HTR-8/SVneo (cell line): ENCODE results near the gene MYH14.

ENCODE experiments used
- DNase-seq: peaks from one replicate; pipeline ENCODE4 v3.0.0; 2011; ENCODE audit warnings: low spot score, mixed read lengths; ENCODE audit not compliant: insufficient read length
- FAIRE-seq: peaks from 2 replicates; lab custom pipeline; 2011; peaks lifted over from hg19 to GRCh38; lab: Jason Lieb, UNC

The MYH14 gene

DNA sequence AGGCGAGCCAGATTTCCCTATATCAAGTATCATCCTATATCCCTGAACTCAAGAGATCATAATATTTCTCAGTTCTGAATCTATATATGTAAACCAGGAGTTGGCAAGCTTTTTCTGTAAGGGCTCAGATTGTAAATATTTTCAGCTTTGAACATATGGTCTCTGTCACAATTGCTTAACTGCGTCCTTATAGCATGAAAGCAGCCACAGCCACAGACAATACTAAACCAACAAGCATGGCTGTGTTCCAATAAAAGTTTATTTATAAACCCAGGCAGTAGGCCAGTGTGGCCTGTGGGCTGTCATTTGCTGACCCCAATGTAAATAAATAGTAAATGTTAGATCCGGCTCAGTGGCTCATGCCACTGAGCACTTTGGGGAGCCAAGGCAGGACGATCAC lies 12.2 kb upstream of the MYH14 start:
- no peak for FAIRE-seq
- DNase-seq: no peak

DNA sequence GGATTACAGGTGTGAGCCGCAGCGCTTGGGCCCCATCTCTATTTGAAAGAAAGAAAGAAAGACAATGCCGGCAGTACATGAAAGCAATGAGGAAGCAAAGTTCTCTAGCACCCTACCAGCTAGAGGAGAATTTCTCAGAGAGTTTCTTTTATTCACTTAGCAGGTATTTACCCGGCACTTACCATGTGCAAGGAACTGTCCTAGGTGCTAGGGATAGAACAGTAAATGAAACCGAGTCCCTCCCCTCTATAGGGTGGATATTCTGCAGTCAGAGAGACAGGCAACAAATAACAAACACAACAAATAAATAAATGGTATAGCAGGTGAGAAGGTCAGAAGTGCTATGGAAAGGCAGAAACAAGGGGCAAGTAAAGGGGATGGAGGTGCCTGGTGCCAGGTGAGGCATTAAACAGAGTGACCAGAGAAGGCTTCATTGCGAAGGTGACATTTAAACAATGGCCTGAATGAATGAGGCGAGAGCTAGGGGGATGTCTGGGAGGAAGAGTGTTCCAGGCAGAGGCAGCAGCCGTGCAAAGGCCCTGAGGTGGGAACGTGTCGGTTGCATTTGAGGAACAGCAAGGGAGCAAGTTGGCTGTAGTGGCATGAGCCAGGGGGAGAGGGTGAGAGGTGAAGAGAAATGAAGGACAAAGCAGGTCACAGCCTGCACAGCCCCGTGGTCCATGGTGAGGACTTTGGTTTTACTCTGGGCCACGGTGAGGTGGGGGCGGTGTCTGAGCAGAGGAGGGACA lies 10.8 kb upstream of the MYH14 start:
- no peak for FAIRE-seq
- no peak for DNase-seq

DNA sequence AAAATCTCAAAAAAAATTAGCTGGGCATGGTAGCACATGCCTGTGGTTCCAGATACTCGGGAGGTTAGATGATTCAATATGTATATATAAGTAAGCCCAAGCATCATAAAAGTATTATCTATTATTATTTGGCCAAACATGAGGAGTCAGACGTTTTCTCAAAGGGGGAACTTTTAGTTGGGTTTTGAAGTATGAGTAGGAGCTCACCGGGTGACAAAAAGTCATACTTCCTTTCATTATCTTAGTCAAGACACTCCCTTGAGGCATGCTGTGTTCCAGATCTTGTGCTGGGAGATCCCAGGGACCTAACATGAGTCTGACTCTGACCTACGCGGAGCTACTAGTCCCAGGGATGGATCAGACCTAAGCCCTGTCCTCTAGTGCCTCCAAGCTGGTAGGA lies 8.2 kb upstream of the MYH14 start:
- no peak for FAIRE-seq
- no peak for DNase-seq

DNA sequence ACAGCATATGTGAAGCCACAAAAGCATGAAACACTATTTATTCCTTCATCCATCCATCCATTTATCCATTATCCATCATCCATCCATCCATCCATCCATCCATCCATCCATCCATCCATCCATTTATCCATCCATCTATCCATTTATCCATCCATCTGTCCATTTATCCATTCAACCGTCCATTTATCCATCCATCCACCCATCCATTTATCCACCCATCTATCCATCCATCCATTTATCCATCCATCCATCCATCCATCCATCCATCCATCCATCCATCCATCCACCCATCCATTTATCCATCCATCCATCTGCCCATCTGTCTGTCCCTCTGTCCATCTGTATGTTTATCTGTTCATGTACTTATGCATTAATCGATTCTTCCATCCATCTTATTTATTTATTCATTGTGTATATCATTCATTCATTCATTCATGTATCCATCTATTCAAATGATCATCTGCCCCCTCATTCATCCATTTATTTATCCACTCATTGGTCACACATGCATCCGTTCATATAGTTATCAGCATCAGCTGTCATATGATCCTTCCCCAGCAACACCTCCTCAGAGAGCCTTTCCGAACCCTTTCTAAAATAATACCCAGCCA lies 7.0 kb upstream of the MYH14 start:
- FAIRE-seq (no peak), DNase-seq (no peak)

DNA sequence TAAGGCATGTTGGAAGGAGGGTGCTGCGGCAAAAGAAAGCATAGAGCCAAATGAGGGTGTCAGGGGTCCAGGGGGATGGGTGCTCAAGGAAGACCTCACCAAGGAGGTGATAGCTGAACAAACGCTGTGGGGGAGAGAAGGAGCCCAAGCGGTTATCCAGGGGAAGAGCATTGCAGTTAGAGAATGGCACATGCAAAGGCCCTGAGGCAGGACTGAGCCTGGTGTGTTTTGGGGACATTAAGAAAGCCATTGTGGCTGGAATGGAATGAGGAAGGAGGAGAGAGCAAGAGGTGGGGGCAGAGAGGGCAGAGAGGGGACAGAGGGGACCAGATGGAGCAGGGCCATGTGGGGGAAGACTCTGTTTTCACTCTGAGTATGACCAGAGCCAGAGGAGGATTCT lies 6.1 kb upstream of the MYH14 start:
- FAIRE-seq (no peak), DNase-seq (no peak)

DNA sequence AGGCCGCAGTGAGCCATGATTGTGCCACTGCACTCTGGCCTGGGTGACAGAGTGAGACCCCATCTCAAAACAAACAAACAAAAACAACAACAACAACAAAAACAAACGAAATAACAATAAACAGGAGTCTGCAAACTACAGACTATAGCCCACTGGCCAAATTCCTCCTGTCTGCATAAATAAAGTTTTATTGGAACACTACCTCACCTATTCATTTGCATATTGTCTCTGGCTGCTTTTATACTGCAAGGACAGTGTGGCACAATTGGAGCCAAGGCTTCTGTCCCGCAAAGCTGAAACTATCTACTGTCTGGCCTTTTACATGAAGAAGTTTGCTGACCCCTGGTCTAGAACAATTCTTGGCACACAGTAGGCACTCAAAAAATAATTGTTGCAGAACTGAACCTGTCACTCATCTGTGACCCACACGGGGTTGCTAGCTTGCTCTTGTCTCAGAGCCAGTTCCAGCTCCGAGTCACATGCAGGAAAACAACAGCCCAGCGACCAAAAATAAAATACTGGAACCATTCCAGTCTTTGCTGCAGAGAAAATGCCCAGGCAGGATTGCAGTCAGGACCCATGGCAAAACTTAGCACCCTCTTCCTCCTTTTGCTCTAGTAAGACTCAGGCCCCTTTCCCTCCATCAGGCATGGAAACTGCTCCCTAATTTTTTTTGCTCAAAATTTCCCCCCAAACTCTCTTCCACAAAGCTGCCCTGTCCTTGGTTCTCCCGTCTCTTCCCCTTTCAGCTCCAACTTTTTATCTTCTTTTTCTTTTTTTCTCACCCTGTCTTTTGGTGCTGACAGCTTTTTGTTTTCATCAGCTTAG lies 4.8 kb upstream of the MYH14 start:
- DNase-seq: no peak
- no peak for FAIRE-seq

DNA sequence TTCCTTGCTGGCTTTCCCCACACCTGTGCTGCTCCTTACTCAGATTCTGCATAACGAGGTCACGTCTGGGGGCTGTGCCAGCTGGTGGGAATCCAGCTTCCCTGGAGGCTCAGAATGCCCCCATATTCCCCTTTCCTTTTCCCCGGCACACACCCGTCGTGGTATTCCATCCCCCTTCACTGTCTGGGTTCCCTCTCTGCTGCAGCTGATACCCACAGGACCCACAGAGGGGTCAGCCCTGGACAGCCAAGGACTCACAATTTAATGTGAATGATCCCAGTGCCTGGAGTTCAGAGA lies 4.2 kb upstream of the MYH14 start:
- FAIRE-seq (no peak), DNase-seq (no peak)

DNA sequence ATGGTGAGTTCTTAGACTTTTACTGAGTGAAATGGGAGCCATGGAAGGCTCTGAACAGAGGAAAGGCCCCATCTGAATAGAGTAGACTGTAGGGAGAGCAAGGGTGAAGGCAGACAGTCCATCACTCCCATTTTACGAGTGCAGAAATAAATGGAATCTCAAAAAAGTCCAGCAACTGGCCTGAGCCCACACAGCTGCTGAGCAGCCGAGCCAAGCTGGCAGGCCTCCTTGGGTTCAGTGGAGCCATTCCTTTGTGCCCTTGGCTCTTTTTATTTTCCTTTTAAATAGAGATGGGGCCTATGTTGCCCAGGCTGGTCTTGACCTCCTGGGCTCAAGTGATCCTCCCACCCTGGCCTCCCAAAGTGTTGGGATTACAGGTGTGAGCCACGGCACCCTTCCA lies 1.0 kb upstream of the MYH14 start:
- no peak for FAIRE-seq

DNA sequence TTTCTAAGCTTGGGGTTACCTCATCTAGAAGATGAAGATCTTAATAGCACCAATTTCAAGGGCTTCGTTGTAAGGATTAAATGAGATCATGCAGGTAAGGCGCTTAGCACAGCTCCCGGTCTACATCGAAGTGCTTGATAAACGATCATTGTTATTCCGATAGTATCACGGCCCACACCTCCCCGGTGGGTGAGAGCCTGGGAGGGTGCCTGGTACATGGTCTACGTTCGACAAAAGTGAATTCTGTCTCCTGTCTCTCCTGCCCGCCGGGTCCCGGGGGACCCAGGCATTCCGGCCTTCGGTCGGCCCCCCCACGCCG lies 501 bp upstream of the MYH14 start:
- FAIRE-seq (no peak), DNase-seq (no peak)

More for the DNA sequence above, 1.0 kb upstream of the MYH14 start:
- no peak for DNase-seq

DNA sequence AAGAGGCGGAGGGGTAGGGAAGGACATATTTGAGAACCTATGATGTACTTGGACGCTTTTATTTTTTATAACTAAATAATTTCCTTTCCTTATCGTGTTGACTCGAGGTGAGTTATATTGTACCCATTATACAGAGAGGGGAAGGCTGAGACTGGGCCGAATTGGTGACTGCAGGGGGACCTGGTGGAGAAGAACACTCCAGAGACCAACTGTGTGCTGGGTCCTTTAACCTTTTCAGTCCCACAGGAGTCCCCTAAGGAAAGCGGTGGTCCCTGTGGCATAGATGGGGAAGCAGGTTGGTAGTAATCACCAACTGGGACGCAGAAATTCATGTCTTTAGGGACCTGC lies 633 bp downstream of the MYH14 start:
- no peak for FAIRE-seq
- no peak for DNase-seq

DNA sequence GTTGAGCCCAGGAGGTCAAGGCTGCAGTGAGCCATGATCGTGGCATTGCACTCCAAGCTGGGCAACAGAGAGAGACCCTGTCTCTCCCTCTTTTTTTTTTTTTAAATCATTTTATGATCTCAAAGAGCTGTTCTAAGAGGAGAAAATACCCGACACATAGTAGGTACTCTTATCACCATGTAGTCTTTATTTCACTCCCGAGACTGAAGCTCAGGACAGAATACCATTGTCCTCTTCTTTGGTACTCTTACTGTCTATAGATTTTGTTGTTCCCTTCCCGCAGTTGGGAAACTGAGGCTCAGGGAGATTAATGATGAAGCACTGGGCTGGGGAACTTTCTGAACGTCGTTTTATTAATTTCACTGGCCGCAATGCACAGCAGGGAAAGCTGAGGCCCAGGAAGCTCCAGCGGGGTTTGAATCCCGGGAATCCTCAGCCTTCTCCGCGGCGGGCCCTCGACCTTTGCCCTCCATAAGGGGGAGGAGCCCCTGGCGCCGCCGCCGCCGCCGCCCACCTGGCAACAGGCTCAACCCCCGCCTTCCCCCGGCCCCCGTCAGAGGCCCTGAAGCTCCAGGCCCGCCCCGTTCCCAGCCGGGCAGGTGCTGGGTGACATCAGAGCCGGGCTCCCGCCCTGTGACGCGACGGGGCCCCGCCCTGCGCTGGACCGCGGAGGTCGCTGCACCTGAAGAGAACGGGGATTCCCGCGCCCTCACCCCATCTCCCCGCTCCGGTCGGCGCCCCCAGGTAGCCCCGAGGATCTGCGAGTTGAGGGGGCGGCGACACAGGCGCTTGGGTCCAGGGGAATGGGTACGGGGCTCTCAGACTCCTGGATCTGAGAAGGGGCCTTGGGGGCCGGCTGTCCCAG lies 1.6 kb downstream of the MYH14 start:
- no peak for DNase-seq
- FAIRE-seq: no peak

DNA sequence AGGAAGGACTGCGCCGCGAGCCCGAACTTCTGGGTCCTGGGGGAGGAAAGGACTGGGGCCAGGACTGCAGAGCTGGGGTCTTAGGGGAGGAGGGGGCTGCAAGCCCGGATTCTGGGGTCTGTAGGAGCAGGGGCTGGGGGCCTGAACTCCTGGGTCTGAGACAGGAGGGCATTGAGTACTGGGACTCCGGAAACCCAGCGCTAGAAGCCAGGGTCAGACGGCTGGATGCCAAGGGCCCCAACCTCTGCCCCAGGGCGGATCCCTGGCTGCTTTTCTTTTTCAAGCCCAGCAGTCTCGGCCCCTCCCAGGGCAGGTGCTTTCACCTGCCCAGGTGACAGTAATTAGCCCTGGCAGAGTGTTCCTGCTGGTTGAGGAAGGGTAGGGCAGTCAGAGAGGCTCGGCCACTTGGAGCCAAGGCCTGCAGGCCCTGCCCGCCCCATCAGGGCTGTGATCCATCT lies 2.3 kb downstream of the MYH14 start:
- DNase-seq: no peak
- no peak for FAIRE-seq

DNA sequence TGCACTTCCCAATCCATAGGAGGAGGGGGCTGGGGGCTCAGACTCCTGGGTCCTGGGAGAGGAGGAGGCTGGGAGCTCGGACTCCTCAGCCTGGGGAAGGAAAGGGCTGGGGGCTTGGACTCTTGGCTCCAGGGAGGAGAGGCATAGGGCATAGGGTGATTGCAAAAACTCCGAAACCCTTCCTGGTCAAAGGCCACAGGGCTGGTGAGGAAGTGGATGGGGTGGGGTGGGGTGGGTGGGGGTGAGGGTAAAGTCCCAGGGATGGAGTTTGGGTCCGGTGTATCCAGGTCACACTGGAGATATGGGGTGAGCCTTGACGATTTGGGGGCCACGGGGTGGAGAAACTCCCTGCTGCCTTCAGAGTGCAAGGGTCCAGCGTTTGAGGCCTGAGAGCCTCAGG lies 2.8 kb downstream of the MYH14 start:
- no peak for DNase-seq
- no peak for FAIRE-seq

DNA sequence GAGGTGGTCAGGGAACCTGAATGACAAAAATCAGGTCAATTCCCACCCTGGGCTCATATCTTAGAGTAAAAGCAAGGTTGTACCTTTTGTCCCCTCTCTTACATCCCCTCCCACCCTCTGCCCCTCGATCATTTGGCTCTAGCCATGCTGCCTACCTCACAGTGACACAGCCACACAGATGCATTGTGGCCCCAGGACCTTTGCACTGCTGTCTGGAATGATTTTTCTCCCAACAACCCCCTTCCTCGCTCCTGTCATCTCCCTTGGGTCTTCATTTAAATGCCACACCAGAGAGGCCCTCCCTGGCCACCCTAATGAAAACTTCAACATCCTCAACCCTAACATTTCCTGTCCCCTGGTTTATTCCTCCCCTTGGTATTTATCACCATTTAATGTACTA lies 4.3 kb downstream of the MYH14 start:
- no peak for DNase-seq

DNA sequence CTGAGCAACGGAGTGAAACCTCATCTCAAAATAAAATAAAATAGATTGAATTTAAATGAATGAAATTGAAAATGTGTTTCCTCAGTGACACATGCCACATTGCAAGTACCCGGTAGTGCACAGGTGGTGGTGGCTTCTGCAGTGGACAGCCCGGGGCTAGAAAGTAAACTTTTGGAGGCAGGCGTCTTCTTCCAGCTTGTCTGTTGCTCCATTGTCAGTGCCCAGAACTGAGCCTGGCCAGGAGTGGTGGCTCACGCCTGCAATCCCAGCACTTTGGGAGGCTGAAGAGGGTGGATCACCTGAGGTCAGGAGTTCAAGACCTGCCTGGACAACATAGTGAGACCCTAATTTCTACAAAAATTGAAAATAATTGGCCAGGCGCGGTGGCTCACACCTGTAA lies 5.7 kb downstream of the MYH14 start:
- DNase-seq (no peak), FAIRE-seq (no peak)

More for the DNA sequence above, 4.3 kb downstream of the MYH14 start:
- FAIRE-seq: no peak

DNA sequence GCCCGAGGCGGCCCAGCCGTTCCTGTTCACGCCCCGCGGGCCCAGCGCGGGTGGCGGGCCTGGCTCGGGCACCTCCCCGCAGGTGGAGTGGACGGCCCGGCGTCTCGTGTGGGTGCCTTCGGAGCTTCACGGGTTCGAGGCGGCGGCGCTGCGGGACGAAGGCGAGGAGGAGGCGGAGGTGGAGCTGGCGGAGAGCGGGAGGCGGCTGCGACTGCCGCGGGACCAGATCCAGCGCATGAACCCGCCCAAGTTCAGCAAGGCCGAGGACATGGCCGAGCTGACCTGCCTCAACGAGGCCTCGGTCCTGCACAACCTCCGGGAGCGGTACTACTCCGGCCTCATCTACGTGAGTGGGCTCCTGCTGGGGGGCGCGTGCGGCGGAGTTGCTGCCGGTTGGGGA lies 7.0 kb downstream of the MYH14 start:
- DNase-seq: no peak
- no peak for FAIRE-seq

DNA sequence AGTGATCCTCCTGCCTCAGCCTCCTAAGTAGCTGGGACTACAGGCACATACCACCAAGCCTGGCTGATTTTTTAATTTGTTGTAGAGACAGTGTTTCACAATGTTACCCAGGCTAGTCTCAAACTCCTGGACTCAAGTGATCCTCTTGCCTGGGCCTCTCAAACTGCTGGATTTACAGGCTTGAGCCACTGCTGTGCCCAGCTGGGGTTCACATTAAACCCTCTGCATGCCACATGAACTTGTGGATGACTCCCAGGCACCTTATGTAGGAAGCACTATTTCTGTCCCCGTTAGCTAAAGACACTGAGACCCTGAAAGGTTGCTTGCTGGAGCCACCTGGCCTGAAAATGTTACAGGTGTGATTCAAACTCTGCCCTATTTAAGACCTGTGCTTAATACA lies 10.5 kb downstream of the MYH14 start:
- no peak for FAIRE-seq
- no peak for DNase-seq

DNA sequence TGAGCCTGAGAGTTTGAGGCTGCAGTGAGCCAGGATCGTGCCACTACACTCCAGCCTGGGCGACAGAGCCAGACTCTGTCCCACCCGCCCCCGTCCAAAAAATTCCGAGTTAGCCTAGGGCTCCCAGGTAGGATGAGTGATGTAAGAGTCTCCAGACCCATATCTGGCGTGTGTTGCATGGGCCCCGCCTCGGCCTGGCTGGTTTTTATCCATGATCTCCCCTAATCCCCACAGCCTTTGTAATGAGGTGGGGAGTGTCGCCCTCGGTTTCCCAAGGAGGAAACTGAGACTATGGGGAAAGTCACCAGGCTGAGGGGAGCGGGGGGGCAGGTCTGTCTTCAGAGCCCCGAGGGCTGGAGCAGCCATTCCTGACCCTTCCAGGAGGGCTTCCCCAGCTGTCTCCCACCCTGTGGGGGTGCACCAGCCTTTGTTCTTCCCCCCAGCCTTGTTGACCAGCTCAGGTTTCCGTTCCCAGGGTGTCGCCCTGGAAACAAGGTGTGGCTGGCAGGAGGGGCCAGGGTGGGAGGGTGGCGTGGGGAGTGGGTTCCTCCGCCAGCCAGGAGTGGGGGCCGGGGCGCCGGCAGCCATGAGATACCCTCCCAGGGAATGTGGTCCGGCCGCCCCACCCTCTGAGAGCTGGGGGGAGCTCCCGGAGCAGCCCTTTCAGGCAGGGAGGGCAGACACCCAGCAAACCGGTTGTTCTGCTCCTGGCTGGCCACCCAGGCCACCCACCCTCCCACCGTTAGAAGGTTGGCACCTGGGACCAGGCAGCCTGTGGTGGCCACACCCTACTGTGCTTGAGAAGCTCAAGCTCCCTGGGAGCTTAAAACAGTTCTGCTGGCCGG lies 11.5 kb downstream of the MYH14 start:
- FAIRE-seq: no peak
- no peak for DNase-seq

DNA sequence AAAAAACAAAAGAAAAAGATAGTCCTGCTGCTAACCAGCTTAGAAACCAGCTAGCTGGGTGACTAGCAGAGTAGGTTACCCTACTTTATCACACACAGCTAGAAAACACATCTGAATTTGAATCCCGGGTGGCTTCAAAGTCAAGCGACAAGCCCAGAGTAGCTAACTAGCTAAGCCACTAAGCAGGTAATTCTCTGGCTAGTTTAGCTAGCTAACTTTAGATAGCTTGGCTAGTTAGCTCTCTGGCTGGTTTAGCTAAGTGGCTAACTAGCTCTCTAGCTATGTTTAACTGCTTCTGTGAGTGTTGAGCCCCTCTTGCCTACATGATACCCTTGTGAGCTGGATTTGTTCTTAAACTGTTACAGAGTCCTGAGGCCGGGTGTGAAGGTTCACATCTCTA lies 12.4 kb downstream of the MYH14 start:
- DNase-seq: no peak
- FAIRE-seq: no peak

DNA sequence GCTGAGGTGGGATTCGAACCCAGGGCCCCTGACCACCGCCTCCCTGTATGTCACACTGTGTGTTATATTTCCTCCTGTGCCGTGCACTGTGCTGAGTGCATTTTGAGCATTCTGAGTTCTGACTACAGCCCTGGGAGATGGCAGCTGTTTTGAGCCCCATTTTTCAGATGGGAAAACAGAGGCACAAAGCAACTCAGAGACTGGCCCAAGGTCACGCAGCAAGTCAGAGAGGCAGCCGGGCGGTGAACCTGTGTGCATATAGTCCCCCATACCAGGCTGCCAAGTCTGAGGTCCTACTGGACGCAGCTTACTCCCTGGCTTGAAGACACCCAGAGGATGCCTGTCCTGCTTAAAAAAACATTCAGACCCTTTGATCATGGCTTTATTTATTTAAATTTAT lies 17.7 kb downstream of the MYH14 start:
- FAIRE-seq: no peak

More for the DNA sequence above, 17.7 kb downstream of the MYH14 start:
- no peak for DNase-seq
